Measurements from ENCODE around the gene STAT3. TPM values are rescaled to one million over a fixed set of nuclear protein-coding genes. Genes with fewer than 3 reads are reported as not detected.

STAT3 gene
- total RNA-seq, 1 donor from 2014 or later, result 80.0 TPM

Other genes with a start within 250 kb of the STAT3 start
- 71.7 and 72.8 TPM in 2 replicates for gene RAB5C, start 233.5 kb downstream of the STAT3 start, total RNA-seq
- under 0.01 TPM in 2 replicates for gene KCNH4, start 207.3 kb downstream of the STAT3 start, total RNA-seq
- gene HCRT, start 203.0 kb downstream of the STAT3 start, total RNA-seq, result not detected in 2 replicates
- 11.3 and 22.8 TPM in 2 replicates for gene GHDC, start 193.9 kb downstream of the STAT3 start, total RNA-seq
- 22.2 and 29.8 TPM in 2 replicates for gene STAT5B, start 112.1 kb downstream of the STAT3 start, total RNA-seq
- 33.1 and 44.2 TPM in 2 replicates for gene STAT5A, start 99.9 kb downstream of the STAT3 start, total RNA-seq
- 342 and 371 TPM in 2 replicates for gene CAVIN1, start 34.8 kb upstream of the STAT3 start, total RNA-seq
- gene ATP6V0A1, start 70.4 kb upstream of the STAT3 start, total RNA-seq, result 16.6 and 22.0 TPM in 2 replicates
- gene NAGLU, start 147.8 kb upstream of the STAT3 start, total RNA-seq, result 20.7 and 36.3 TPM in 2 replicates
- gene HSD17B1, start 164.5 kb upstream of the STAT3 start, total RNA-seq, result 0.44 and 1.8 TPM in 2 replicates
- gene COASY, start 173.7 kb upstream of the STAT3 start, total RNA-seq, result 7.6 and 10.3 TPM in 2 replicates
- gene MLX, start 178.7 kb upstream of the STAT3 start, total RNA-seq, result 22.9 and 35.9 TPM in 2 replicates
- gene PSMC3IP, start 189.3 kb upstream of the STAT3 start, total RNA-seq, result 1.4 and 1.7 TPM in 2 replicates
- gene RETREG3, start 220.9 kb upstream of the STAT3 start, total RNA-seq, result 52.5 and 65.3 TPM in 2 replicates
- gene TUBG1, start 221.2 kb upstream of the STAT3 start, total RNA-seq, result 15.3 and 16.3 TPM in 2 replicates